Heart right ventricle (tissue), 16 donors: ENCODE results near the gene NT5DC1. TPM values are rescaled to one million over a fixed set of nuclear protein-coding genes. Genes with fewer than 3 reads are reported as not detected.

Source experiments
- ATAC-seq, 8 donors: fragments of 200-7000 bp; cut with Tn5 transposase; one replicate each; pipeline ENCODE4 v1.9.1; 2020; ENCODE audit warnings: mild to moderate bottlenecking in 8 of 8, moderate library complexity in 8 of 8, moderate number of reproducible peaks in 1 of 8
- DNase-seq, 2 donors: peaks; one replicate each; pipeline ENCODE4 v3.0.0-alpha.2; 2020
- H3K27ac ChIP-seq, 10 donors: fragments of 200-600 bp; sonication (generic) in 2 of 10; one replicate each; pipeline versions ENCODE4 v1.5.0 to v1.8.0; 2020 to 2022; ENCODE audit warnings: mild to moderate bottlenecking in 3 of 10
- H3K27me3 ChIP-seq, 7 donors: fragments of 200-600 bp; one replicate each; pipeline ENCODE4 v1.8.0; 2021 to 2022; ENCODE audit warnings: mild to moderate bottlenecking in 2 of 7
- H3K36me3 ChIP-seq, 9 donors: fragments of 200-600 bp; sonication (generic) in 1 of 9; one replicate each; pipeline versions ENCODE4 v1.5.0 to v1.8.0; 2020 to 2022; ENCODE audit warnings: mild to moderate bottlenecking in 2 of 9
- H3K4me1 ChIP-seq, 9 donors: fragments of 200-600 bp; sonication (generic) in 1 of 9; one replicate each; pipeline versions ENCODE4 v1.5.0 to v1.8.0; 2020 to 2022; ENCODE audit warnings: mild to moderate bottlenecking in 4 of 9
- H3K4me3 ChIP-seq, 10 donors: fragments of 200-600 bp; sonication (generic) in 2 of 10; one replicate each; pipeline versions ENCODE4 v1.5.0 to v1.8.0; 2020 to 2022; ENCODE audit warnings: mild to moderate bottlenecking in 7 of 10, moderate library complexity in 2 of 10
- H3K9me3 ChIP-seq, 11 donors: fragments of 200-600 bp in 10 of 11; sonication (generic) in 2 of 11; one replicate each; pipeline versions ENCODE4 v1.5.0 to v1.8.0; 2013 to 2022; ENCODE audit warnings: mild to moderate bottlenecking in 2 of 11, control low read depth in 1 of 11, moderate library complexity in 1 of 11
- WGBS, 2 donors: extraction: QIAGEN DNeasy Blood & Tissue Kit; methylation state at CpG; one replicate each; pipeline ENCODE4 v1.1.7; 2013; ENCODE audit warnings: inconsistent platforms in 1 of 2; 5-methylcytosine and 5-hydroxymethylcytosine counted together
- intact Hi-C, 10 donors: fragments of 100-400 bp; cut with DNase I; formaldehyde crosslinking; loops; one replicate each; pipeline versions ENCODE4 v1.11.1 to v1.14.2; 2022
- polyA plus RNA-seq, 2 donors: library from polyadenylated mRNA; stranded (reverse); fragments of 200-250 nt; gene quantifications; one replicate each; pipeline ENCODE4 v1.2.3, GENCODE V29; 2013
- total RNA-seq, 10 donors: library from RNA; stranded (reverse); fragmentation: NEBNext Ultra II Directional in 3 of 10; extraction: Animal tissue kit (Norgen Biotek cat#: 25700) in 3 of 10; gene quantifications; one replicate each; pipeline versions ENCODE4 v1.2.1 to v1.2.4, GENCODE V29; 2021 to 2023
- TF ChIP-seq, protein P1 (sequence below), 9 donors: fragments of 200-600 bp; sonication (generic) in 2 of 9; IDR thresholded peaks; one replicate each; pipeline versions ENCODE4 v1.5.0 to v1.8.0; 2021 to 2022; ENCODE audit warnings: antibody characterized with exemption in 9 of 9, mild to moderate bottlenecking in 5 of 9, moderate library complexity in 1 of 9
- donor health status: Arrhythmogenic right ventricular cardiomyopathy.
- donor health status: ischemic (EF 13 %, LVEDD 7.1; RV severe dilation, severe dysfunction).
- donor health status: healthy with polysubstance abuse.
- donor health status: DM: no; HTN: yes; CAD: no.
- donor health status: DM: no; HTN: no; CAD: no.
- donor health status: ischemic (EF 25% LVEDD 6.9; RV normal size, moderate dysfunction).
- donor health status: ischemic (EF 25% LVEDD 5.7; RV mildly dilated, moderate dysfunction).
- donor health status: healthy.
- donor health status: DM: yes; HTN: yes; CAD: no.
- donor health status: Ischemic cardiomyopathy.
- donor health status: ischemic (EF 35%, LVEDD 5.7; RV mildly dilated, moderate dysfunction).
- donor health status: nonischemic (EF 11% LVEDD 7.7; RV severe dilation, severe dysfunction).
- donor health status: DM: yes; HTN: yes; CAD: no.
- donor health status: PGD.
- donor health status: ischemic (EF 29% LVEDD 5.4; RV normal size, mild dysfunction).
- donor health status: nonischemic (EF 23%, LVEDD 6.1; RV moderate dilation, normal function).

Gene NT5DC1
- total and polyA plus RNA-seq, 12 donors = 5.9 to 69.7 (median 57.3) TPM

DNA sequence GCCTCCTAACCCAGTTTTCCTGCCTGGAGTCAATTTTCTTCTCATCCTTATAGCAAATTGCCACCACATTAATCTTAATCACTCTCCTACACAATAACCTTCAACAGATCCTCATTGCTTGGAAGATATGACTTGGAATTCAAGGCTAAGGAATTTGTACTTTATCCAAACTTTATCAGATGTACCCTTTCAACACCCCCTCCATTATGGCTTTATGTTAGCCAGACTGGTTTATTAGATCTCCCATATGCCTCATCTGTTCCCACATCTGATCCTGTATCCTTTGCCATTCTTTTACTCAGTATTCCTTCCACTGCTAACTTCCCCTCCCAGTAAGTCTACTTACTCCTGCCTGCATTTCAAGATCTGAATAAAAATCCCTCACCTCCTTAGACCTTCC, 36.0 kb upstream of the NT5DC1 start:
- TF ChIP-seq, protein P1, sequence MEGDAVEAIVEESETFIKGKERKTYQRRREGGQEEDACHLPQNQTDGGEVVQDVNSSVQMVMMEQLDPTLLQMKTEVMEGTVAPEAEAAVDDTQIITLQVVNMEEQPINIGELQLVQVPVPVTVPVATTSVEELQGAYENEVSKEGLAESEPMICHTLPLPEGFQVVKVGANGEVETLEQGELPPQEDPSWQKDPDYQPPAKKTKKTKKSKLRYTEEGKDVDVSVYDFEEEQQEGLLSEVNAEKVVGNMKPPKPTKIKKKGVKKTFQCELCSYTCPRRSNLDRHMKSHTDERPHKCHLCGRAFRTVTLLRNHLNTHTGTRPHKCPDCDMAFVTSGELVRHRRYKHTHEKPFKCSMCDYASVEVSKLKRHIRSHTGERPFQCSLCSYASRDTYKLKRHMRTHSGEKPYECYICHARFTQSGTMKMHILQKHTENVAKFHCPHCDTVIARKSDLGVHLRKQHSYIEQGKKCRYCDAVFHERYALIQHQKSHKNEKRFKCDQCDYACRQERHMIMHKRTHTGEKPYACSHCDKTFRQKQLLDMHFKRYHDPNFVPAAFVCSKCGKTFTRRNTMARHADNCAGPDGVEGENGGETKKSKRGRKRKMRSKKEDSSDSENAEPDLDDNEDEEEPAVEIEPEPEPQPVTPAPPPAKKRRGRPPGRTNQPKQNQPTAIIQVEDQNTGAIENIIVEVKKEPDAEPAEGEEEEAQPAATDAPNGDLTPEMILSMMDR (IDR thresholded peaks at IDR 0.05) = no peak
- Histone ChIP-seq H3K4me1 (peaks cover 0 to 27% (median 3%) of the 10 kb centered on the region in 9 donors), H3K4me3 (no peak overlapping the region), H3K36me3 (no peaks in the 10 kb centered on the region), H3K9me3 (no peaks in the 10 kb centered on the region), H3K27me3 (no peaks in the 10 kb centered on the region), H3K27ac (no peak overlapping the region)
- no peak for DNase-seq
- intact Hi-C loops = no loop called here
- no peak for ATAC-seq

DNA sequence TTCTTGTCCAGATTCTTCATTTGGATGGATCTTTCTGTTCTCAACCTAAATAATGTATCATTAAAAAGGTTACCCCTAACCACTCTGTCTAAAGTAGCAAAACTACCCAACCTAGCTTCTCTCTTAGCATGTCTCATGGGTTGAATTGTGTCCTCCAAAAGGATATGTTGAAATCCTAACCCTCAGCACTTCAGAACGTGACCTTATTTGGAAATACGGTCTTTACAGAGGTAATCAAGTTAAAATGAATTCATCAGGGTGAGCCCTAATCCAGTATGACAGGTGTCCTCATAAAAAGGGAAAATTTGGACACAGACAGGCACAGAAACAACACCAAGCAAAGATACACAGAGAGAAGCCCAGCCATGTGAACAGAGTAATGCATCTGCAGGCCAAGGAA, 33.9 kb upstream of the NT5DC1 start:
- intact Hi-C loops = no loop called here
- Histone ChIP-seq H3K27me3 (no peaks in the 10 kb centered on the region), H3K4me1 (peaks cover 0 to 23% (median 3%) of the 10 kb centered on the region in 9 donors), H3K27ac (no peak overlapping the region), H3K9me3 (no peaks in the 10 kb centered on the region), H3K4me3 (no peak overlapping the region), H3K36me3 (no peaks in the 10 kb centered on the region)
- no peak for DNase-seq
- TF ChIP-seq, protein P1 (IDR thresholded peaks at IDR 0.05) = no peak
- ATAC-seq = no peak
- 89 to 90% methylated on average over 2 of the region's 2 CpGs for WGBS, 2 donors

DNA sequence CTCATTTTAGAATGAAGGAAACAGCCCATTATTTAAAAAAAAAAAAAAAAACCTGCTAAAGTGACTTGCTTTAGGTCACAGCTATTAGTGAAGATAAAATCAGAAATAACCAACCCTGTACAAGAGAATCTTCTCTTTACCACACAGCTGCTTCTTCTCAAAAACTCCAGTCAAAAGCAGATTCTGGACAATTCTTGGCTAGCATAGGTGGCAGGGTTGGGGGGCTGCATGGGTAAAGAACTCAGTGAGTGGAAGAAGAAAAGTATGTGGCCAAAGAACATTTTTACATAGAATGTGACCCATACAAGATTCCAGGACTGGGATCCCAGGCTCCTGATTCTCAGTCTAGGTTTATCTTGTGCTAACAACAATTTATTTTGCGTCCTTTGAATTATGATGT, 30.6 kb upstream of the NT5DC1 start:
- Histone ChIP-seq H3K27me3 (no peaks in the 10 kb centered on the region), H3K9me3 (no peaks in the 10 kb centered on the region), H3K4me1 (peaks cover 0 to 12% (median 0%) of the 10 kb centered on the region in 9 donors), H3K27ac (no peak overlapping the region), H3K36me3 (no peaks in the 10 kb centered on the region), H3K4me3 (no peak overlapping the region)
- intact Hi-C loops = no loop called here
- 85% methylated on average over 1 of the region's 1 CpG for WGBS, 2 donors
- DNase-seq (no peak), ATAC-seq (no peak)
- TF ChIP-seq, protein P1 (IDR thresholded peaks at IDR 0.05) = no peak

DNA sequence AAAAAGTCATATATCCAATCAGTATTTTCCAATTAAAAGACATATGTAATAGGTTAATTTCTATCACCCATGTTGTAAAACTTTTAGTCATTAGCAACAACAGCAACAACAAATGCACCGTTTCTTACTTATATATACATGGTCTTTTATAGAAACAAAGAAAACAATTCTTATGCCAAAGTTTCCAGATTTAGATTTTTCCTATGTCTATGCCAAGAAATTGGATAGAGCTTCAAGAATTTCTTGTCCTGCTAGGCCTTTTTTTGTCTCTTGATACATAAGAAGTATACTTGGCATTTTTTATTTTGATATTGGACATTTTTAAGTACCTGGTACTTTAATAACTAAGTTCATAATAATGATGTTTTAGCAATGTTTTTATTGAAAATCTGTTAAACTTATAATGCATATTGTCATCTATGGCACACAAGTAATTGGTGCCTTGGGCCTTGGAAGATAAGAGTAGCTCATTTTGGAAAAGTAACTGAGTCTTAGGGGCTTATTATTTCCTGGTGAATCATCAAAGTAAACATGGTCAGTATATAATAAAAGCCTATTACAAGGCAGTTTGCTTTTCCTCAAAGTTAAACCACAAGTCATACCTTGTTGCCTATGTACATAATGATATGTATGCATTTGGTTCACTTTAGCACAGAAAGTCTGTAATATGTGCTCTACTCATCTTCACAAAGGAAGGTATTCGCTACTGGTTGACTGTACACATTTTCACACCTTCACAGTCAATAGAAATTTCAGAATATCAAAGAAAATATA, 29.9 kb upstream of the NT5DC1 start:
- TF ChIP-seq, protein P1 (IDR thresholded peaks at IDR 0.05) = no peak
- no peak overlapping the region for H3K27ac ChIP-seq
- H3K4me1 ChIP-seq = peaks cover 0 to 12% (median 0%) of the 10 kb centered on the region in 9 donors
- no peaks in the 10 kb centered on the region for H3K9me3 ChIP-seq
- H3K36me3 ChIP-seq = no peaks in the 10 kb centered on the region
- H3K4me3 ChIP-seq = no peak overlapping the region
- no peaks in the 10 kb centered on the region for H3K27me3 ChIP-seq
- no peak for DNase-seq
- intact Hi-C loops = no loop called here
- WGBS, 2 donors = 48 to 51% methylated on average over 2 of the region's 2 CpGs
- no peak for ATAC-seq
